ENCODE results near the gene RAP1B.
"Not testable (repeated sequence)": the region's sequence is repeated elsewhere in the genome, so short reads cannot be mapped to it uniquely, and the experiment has no call there.

Gene RAP1B

DNA sequence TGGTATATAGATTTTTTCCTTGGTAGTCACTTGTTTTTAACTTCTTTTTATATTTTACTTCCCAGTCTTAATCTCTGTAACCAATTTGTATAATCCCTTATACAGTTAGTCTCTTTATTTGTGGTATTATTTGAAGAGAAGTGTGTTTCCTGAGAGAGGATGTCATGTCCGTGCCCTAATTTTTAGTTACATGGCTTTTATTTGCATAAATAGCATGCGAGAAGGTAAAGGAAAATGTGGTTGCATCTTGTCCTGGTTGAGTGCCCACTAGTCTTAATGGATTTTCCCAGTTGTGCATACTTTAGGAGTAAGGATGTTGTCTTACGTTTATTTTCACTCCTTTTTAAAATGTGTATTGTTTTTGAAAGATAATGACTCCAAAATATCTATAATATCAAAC lies 27.5 kb downstream of the RAP1B start:
- DNase-seq: no peak

DNA sequence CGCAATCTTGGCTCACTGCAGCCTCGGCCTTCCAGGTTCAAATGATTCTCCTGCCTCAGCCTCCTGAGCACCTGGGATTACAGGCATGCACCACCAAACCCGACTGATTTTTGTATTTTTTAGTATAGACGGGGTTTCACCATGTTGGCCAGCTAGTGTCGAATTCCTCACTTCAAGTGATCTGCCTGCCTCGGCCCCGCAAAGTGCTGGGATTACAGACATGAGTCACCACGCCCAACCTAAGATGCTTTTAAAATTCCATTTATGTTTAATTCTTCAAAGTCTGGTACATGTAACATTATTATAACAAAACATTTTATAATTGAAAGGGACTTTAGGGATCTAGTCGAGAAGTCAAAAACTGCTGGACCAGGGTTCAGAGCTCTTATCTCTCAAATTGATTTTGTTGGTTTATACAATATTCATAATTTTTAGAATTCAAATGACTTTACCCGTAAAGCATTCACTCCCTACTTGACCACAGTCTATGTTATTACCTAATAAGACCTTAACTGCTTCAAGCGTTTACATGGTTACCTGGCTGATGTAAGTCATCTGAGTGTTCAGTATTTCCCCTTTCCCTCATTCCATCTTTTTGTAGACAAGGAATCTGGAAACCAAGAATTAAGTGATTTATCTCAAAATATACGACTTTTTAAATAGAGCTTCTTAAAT lies 28.2 kb downstream of the RAP1B start:
- no peak for DNase-seq

DNA sequence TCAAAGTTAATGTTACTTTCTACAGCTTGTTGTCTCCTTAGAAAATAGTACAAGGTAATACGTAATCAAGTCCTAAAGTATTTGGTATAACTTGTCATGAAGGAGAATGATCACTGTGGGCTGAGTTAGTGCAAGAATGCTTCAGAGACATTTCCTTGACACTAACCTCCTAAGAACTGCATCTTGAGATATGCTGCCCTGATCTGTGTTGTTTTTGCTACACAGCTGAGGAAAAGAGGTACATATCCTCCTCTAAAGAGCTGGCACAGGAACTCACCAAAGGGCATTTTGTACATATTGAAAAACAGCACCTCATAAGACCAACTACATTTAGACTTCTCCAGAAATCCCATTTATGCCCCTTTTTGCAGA lies 28.7 kb downstream of the RAP1B start:
- DNase-seq: no peak

DNA sequence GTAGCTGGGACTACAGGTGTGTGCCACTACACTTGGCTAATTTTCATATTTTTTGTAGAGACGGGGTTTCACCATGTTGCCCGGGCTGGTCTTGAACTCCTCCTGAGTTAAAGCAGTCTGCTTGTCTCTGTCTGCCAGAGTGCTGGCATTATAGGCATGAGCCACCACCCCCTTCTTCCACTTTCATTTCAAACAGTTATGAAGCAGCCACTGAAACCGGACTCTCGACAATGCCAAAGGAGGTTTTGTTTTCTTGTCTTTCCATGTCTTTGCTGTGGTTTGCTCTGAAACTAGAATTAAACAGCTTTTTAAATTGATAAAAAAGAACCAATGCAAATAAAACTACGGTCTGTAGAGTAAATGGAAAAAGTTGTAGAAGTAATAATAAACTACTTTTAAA lies 30.4 kb downstream of the RAP1B start:
- no peak for DNase-seq

DNA sequence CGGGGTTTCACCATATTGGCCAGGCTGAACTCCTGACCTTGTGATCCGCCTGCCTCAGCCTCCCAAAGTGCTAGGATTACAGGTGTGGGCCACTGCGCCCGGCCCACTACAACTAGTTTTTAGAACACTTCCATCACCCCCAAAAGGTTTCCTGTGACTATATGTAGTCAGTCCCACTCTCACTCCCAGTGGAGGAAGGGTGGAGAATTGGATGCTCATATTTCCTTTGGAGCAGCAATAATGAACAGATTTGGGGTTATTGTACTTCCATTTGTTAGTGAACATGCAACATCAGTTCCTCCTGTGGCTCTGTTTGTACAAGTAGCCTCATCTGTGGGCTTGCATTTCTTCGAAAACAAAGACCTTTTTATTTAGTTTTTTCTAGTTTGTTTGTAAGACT lies 35.8 kb downstream of the RAP1B start:
- DNase-seq: no peak

DNA sequence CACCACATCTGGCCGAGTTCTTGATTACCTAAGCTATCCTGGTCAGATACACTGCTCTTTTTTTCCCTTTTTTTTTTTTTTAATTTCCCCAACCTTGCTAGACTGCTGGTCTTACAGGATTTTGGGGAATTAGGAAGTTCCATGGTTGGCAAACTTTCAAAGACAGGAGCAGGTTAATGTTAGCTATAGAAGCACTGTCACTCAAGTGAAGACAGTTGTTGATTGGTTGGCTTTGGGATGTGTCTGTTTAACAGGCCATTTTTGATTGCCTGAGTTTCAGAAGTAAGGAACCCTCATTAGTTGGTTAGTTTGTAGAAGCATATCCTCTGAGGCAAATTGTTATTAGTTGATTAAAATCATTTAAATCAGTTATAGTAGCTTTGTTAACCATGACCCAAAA lies 36.8 kb downstream of the RAP1B start:
- no peak for DNase-seq

DNA sequence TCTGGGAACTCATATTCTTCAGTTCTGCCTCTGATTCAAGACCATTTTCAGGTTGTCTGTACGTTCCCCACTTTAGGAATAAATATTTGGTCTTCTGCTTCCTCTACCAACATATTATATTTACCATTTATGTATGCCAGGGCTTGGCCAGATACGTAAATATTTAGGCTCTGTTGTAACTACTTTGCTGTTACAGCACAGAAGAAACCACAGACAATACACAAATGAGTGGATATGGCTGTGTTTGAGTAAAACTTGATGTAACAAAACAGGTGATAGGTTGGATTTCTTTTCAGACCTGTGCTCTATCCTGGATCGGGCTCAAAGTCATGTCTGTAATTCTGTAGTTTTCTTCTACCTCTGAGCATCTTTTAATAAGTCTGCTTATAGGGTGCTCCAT lies 37.5 kb downstream of the RAP1B start:
- DNase-seq: no peak

DNA sequence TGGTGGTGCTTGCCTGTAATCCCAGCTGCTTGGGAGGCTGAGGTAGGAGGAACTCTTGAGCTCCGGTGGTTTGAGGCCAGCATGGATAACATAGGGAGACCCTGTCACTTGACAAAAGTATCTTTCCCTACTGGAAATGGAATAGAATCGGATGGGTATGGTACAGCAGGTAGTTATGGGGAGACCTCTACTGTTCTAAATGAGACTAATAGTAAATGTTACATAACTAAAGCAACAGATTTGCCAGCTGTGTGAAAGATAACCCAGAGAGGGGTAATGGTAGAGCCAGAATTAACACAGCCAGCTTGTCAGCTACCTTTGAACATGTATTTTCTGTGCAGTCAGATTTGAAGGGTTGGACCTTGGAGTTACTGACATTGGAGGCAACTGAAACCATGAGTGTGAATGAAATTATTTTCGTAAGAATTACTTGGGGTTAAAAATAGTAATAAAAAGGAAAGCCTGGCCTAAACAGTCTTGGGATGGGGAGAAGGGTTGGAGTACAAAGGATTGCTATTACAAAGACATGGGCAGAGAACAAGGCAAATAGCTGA lies 54.4 kb downstream of the RAP1B start:
- no peak for DNase-seq

DNA sequence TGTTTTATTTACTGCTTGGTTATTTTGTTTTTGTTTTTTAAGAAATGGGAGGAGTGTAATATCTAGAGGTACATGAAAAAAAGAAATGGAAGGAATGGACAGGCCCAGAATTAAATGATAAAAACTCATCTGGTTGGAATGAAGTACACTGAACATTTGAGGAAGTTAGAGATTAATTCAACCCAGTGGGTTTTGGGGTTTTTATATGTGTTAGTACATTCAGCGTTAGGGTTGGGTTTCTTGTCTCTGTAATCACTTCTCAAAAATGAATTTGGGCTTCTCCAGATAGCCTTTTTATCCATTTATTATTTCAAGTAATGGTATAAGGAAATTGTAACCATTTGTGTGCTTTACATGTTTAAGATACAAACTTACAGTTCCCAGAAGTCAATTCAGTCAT lies 56.6 kb downstream of the RAP1B start:
- no peak for DNase-seq

DNA sequence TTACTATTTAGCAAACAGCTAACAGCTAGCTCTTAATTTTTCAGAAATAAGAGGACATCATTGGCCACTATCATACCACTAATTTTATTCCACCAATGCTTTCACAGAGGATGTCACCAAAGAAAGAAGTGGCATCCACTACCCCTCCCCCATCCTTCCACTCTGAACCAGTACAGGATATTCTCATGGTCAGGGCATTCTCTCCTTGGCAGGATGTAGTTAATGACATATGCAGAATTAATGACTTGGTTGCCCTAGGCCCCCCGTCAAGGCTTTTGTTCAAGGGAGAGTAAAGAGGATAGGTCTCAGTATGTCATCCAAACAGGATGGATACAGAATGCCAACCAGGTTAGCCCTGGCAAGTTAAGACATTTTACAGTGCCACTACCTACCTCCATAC lies 57.2 kb downstream of the RAP1B start:
- DNase-seq: no peak

DNA sequence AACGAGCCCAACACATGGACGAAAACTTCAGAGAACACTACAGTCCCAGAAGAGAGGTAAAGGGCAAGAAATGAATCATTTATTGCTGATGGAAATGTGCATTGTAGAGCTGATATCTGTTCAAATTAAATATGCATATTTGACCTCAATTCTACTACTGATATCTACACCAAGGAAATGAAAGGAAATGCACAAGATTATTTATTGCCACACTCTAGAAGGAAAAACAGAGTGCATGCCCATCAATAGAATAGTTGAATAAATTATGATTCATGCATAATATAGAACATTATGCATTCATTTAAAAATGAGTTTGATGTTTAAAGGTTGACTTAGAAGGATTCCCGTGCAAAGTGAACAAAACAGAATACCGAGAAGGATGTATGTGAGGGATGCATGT lies 60.5 kb downstream of the RAP1B start:
- no peak for DNase-seq

DNA sequence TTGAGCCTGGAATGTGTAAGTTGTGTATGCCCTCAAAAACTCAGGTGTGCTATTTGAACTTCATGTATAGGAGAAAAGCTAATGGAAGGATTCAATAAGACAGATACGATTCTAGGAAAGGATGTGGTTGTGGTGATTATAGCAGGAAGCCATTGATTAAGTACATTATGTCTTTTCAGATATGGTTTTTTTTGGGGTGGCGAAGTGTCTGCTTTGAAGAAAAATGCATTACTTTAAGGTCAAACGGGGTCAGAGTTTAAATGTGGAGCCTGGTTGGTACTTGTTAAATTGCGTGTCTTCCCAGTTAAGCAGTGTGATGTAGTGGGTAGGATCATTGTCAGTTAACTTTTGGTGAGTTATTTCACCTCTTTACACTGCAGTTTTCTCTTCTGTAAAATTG lies 63.1 kb downstream of the RAP1B start:
- no peak for DNase-seq

DNA sequence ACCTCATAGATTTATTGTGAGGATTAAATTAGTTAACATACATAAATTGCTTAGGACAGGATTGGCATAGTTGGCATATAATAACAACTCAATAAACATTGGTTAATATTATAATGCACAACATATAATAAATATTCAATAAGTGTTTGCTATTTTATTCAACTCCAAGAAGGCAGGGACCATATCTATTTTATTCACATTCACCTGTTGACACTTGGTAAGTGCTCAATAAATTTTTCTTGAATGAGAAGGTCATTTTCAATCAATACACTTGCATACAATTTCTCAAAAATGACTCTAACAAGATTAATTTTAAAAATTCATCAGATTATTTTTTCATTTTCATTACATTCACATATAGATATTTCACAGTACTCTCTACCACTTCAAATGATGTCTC lies 63.7 kb downstream of the RAP1B start:
- DNase-seq: no peak

DNA sequence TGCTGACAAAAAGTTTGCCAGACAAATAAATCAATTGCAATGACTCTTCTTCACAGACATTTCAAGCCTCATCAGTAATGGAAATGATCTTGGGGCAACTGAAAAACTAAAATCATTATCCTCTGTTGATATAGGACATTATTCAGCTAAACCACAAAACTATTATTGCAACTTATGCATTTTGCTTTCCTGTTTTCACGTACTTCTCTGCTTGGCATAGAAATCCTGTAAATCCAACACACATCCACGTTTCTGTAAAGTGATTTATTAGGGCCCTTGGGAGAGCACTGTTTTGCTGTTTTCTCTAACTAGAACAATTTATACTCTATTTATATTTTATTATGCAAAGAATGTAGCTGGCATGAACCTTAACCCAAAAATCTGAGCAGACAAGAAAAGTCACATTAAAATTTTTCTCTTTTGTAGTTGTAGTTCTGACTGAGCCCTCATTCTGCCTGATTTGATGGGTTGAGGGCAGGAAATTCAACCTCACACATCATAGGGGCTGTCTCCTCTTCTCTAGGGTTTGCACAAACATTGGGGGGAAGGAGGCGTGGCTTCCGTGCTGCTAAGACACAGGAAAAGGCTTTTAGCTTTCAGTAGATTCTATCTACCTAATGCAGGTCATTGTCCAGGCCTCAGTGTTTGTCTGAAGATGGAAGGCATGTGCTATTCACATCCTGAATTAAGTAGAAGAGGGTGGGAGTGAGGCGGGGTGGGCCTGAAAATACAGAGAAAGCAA lies 64.6 kb downstream of the RAP1B start:
- DNase-seq: no peak

DNA sequence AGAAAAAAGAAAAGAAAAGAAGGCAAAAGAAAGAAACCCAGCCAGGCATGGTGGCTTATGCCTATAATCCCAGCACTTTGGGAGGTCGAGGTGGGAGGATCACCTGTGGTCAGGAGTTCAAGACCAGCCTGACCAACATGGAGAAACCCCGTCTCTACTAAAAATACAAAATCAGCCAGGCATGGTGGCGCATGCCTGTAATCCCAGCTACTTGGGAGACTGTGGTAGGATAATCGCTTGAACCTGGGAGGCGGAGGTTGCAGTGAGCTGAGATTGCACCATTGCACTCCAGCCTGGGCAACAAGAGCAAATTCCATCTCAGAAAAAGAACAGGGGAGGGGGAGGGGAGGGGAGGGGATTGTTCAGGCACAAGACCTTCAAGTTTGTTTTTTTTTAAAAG lies 66.2 kb downstream of the RAP1B start:
- DNase-seq: not testable (repeated sequence)

DNA sequence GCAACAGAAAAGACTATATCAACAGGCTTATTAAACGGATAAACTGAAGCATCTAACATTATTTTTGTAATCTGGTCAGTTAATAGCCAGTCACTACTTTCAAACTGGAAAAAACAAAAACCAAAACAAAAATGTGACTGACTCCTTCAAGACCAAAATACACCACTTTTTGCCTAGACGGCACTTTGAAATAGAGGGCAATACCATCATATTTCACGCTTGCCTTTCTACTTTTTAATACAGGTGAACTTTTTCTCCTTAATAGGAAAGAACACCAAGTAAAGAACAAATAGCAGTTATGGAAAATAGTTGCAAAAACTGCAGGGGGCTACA lies 75.5 kb downstream of the RAP1B start:
- DNase-seq: no peak

DNA sequence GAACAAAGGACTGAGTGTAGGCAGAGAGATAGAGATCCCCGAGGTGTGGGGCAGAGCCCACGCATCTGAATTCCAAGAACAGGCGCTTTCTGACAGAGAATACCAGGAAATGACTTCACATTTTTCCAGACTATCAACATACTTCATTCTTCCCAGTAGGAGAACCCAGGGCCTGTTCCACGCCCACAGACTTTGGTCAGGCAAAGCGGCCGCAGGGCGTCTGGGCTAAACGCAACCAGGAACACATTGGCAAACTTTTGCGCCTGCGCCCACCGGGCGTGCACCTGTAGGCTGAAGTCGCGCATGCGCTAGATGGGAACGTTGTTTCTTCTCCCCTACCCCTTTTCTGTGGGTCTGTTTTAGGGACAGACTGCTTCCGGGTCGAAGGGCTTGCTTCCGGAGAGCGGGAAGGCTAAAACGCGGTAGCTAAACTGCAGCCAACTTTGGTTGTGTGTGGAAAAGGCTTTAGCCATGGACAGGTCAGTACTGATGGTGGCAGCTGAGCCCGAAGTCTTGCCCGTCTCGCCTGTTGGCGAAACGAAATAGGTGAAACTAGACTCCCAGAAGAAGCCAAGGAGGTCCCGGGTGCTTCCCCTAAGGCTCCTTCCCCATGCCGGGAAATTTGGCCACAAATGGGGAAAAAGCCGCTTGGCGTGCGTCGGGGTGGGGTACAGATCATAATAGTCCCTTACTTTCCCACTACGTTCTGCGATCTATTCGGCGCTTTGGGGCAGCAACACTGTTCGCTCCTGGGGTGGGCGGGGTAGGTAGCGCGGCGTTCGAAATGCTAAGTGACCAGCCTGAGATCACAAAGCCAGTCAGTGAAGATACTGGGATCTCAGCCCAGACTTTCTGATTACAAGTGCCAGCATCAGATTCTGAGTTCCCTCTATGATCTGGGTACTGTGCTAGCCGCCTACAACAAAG lies 76.2 kb downstream of the RAP1B start, which contains the start of gene NUP107:
TSS of gene NUP107 (plus strand) at position 384 of the 927 bp plus-strand sequence. CDS start at position 472, 88 bp downstream.
- peak; percentile 96 for DNase-seq

DNA sequence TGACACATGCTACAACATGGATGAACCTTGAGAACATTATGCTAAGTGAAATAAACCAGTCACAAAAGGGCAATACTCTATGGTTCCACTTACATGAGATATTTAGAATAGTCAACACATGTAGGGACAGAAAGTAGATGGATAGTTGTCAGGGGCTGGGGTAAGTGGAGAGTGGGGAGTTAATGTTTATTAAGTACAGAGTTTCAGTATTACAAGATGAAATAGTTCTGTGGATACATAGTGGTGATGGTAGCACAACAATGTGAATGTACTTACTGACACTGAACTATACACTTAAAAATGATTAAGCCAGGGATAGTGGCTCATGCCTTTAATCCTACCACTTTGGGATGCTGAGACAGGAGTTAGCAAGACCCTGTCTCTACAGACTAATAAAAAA lies 84.8 kb downstream of the RAP1B start:
- DNase-seq: no peak

DNA sequence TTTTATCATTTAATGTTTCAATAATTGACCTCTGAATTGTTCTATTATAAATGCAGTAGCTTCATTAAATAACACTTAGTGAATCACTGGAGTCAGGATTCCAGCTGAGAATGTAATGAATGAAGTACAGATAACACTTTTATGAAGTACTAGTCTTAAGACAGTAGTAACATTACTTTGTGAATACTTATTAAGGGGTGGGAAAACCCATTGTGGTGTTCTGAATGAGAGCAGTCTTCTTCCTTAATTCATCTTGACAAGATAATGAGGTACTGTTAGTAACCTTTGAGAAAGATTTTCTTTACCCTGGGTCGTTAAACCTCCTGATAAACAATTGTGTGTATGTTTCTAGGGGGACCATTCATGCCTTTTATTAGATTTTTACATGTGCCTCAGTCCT lies 88.8 kb downstream of the RAP1B start:
- DNase-seq: no peak
